NCI-H2171 (cell line): ENCODE data around the gene ZBTB8B.
A peak's percentile ranks its signal among the peaks of the same experiment; 100 is the strongest.
"Not testable (repeated sequence)": the region's sequence is repeated elsewhere in the genome, so short reads cannot be mapped to it uniquely, and the experiment has no call there.

Source experiments
- DNase-seq: peaks from one replicate; lab custom pipeline; 2025; lab: John Stamatoyannopoulos, UW

The ZBTB8B gene

GRCh38 chr1:32470431-32470830 lies 5.6 kb downstream of the ZBTB8B start:
- no peak for DNase-seq

- DNase-seq = no peak
Measured at GRCh38 chr1:32470991-32471694, 6.3 kb downstream of the ZBTB8B start.

- DNase-seq = no peak
Measured at GRCh38 chr1:32471695-32472362, 7.0 kb downstream of the ZBTB8B start.

DNA sequence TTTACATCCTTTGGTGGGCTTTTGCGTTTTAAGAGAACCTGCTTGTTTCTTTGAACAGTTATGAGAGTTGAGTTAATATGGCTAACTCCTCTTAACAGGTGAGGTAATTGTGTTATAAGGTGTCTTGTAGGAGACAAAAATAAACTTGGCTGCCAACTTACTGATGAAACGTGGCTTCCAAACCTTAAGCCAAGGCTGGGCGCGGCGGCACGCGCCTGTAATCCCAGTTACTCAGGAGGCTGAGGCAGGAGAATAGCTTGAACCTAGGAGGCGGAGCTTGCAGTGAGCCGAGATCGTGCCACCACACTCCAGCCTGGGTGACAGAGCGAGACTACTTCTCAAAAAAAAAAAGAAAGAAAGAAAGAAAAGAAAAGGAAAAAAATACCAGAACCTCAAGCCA lies 8.1 kb downstream of the ZBTB8B start:
- DNase-seq = not testable (repeated sequence)

GRCh38 chr1:32474954-32475353 lies 10.1 kb downstream of the ZBTB8B start:
- DNase-seq = no peak

DNA sequence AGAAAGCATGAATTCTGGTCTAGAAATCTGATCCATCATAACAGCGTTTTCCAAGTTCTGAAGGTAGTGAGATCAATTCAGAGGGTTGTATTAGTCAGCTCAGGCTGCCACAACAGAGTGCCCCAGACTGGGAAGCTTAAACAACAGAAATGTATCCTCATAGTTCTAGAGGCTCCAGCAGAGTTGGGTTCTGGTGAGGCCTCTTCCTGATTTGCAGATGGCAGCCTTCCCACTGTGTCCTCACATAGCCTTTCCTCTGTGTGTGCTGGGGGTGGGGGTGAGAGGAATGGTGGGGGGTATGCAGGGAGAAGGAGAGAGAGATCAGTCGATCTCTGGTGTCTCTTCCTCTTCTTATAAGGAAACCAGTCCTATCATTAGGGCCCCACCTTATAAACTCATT lies 15.1 kb downstream of the ZBTB8B start:
- DNase-seq = no peak

GRCh38 chr1:32480761-32481160 lies 15.9 kb downstream of the ZBTB8B start:
- DNase-seq = no peak

DNA sequence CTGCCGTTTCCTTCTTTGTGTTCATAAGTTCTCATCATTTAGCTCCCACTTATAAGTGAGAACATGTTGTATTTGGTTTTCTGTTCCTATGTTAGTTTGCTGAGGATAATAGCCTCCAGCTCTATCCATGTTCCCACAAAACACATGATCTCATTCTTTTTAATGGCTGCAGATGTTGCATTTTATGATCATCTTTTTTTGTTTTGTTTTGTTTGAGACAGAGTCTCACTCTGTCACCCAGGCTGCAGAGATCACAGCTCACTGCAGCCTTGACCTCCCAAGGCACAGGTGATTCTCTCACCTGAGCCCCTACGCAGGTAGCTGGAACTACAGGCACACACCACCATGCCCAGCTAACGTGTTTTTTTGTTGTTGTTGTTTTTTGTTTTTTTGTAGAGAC lies 16.9 kb downstream of the ZBTB8B start:
- not testable (repeated sequence) for DNase-seq

- DNase-seq = no peak
Measured at GRCh38 chr1:32485554-32486255, 20.8 kb downstream of the ZBTB8B start.

DNA sequence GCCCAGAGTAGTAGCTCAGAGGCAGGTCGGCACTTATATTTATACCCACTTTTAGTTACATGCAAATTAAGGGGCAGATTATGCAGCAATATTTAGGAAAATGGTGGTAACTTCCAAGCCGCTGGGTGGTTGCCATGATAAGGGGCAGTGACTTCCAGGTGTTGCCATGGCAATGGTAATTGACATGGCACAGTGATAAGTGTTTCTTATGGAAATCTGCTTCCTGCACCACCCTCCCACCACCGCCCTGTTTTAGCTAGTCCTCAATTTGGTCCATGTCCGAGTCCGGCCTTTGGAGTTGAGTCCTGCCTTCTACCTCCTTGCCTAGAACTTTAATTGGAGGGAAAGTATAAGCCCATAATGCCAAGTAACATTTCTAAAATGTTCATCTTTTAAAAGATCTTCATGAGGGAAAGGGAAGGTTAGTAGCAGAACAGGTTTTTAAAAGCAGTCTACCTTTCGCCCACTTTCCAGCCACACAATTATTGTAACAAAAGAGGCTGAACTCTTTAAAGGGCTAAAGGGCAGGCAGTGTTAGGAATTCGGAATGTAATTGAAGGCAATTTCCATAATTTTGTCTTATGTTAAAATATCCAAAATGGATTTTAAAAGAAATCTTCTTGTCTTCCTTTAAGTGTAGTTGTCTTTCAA lies 21.7 kb downstream of the ZBTB8B start:
- no peak for DNase-seq

GRCh38 chr1:32487182-32487581 lies 22.3 kb downstream of the ZBTB8B start:
- no peak for DNase-seq

GRCh38 chr1:32489774-32490454 lies 25.0 kb downstream of the ZBTB8B start:
- DNase-seq = no peak

DNA sequence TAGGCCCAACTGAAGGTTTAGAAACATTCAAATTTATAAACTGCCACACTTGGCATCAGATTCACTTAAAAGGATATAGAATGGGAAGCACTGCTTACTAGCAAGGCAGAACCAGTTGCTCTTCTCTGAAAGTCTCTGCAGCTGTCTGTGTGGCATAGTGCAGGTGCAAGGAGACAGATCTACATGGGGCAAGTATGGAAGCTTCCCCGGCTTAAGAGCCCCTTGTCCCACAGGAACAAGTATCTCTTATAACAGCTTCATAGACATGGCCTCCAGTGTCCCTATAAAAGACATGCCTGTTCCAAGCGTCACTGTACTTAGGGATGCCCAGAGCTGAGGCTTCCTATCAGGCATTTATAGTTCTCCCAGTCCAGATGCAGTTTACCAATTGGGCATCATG lies 26.5 kb downstream of the ZBTB8B start:
- no peak for DNase-seq

DNA sequence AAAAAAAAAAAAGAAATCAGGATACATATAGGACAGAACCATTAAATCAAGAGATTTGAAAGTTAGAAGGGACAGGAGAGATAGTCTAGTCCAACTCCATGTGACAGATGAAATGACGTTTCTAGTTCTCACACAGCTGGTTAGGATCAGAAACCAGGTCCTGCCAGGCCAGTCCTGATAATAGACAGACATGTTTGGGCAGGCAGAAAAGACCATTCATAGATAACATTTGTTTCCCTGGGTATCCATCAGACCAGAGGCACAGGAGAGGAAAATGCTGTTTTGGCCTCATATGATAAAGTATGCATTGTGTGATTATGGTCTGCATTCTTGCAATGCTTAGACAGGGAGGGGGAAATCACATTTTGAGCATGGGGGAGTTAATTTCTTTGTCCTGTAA lies 29.3 kb downstream of the ZBTB8B start:
- no peak for DNase-seq

GRCh38 chr1:32494711-32495337 lies 30.0 kb downstream of the ZBTB8B start:
- no peak for DNase-seq

GRCh38 chr1:32496127-32496526 lies 31.3 kb downstream of the ZBTB8B start:
- no peak for DNase-seq

DNA sequence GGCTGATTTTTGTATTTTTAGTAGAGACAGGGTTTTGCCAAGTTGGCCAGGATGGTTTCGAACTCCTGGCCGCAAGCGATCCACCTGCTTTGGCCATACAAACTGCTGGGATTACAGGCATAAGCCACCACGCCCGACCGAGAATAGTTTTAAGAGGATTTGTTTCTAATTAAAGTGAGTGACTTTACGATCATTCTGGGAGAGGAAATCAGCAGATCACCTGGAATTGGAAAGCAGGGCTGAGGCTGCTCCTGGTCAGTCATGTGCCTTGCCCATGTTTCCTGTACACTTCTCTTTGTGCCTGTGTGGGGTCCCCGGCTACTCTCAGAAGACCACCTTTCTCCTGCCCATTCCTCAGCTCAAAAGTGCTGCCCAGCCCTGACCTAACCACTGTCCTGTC lies 33.9 kb downstream of the ZBTB8B start:
- no peak for DNase-seq

DNA sequence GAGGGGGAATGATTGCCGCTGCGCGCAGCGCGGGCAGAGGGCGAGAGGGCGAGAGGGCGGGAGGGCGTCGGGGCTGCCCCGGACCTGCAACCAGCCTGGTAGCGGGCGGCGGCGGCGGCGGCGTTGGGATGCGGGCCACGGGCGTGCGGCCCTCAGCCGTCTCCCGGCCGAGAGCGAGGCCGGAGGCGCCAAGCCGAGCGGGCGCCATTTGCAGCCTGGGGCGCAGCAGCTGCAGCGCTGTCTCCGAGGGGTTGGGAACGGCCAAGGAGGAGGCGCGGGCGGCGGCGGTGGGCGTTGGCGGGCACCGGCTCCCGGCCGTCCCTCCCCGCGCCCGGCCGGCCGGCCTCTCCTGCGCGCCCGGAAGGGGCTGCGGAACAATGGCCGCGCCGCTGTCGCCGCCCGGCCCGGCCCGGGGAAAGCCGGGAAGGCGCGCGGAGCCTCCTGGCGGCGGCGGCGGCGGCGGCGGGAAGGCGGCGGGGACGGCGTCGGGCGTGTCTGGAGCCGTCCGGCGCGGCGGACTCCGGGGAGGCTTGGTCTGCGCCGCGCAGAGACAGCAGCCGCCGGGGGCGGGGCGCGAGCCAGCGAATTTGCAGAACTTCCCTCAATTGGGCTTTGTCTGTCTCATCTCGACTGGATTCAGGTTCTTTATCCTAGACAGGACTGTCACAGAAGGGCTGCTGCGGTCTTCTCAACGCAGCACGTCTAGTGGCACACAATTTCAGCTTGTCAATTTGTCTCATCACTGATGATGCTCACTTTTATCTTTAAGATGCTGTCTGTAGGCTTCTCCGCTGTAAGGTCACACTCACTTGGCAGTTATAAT lies 35.7 kb downstream of the ZBTB8B start:
- peak; percentile 64 for DNase-seq

DNA sequence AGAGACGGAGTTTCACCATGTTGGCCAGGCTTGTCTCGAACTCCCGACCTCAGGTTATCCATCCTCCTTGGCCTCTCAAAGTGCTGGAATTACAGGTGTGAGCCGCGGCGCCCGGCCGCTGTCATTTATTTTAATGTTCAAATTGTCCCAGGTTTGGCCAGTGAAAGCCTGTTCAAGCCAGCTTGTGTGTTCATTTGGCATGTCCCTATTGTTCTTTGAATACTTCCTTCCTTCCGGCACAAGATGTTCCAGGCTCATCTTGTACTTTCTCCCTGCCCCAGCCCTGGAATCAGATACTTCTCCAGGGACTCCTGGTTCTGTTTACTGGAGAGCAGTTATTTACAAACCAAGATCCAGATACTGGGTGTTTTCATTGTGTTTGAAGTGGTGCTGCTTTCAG lies 37.0 kb downstream of the ZBTB8B start:
- no peak for DNase-seq

- no peak for DNase-seq
Measured at GRCh38 chr1:32503153-32503552, 38.3 kb downstream of the ZBTB8B start.

DNA sequence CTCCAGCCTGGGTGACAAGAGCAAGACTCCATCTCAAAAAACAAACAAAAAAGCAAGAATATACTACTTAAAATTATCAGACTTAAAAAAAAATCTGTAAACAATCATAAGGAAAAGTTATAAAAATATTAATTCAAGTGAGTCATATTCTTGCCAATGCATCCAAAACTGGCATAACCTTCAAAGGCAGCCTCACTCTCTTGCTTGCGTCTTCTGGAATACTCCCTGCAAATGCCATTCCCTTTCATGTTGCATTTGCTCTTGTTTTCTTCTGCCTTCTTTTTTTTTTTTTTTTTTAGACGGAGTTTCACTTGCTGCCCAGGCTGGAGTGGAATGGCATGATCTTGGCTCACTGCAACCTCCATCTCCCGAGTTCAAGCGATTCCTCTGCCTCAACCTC lies 42.1 kb downstream of the ZBTB8B start:
- DNase-seq = no peak
